Measurements from ENCODE around the gene TMEM161A.
"Not testable (repeated sequence)": the region's sequence is repeated elsewhere in the genome, so short reads cannot be mapped to it uniquely, and the experiment has no call there.

The TMEM161A gene

GRCh38 chr19:19120308-19121231, 17.7 kb downstream of the TMEM161A start:
- no peak for DNase-seq

GRCh38 chr19:19119325-19120237, 18.7 kb downstream of the TMEM161A start:
- DNase-seq, result no peak

- peak; percentile 22 to 32 for DNase-seq
These were observed 22.3 kb downstream of the TMEM161A start for GRCh38 chr19:19115954-19116353.

- no peak for DNase-seq
These were observed 25.1 kb downstream of the TMEM161A start for GRCh38 chr19:19113040-19113626.

- no peak for DNase-seq
These were observed 26.2 kb downstream of the TMEM161A start for GRCh38 chr19:19111967-19112580.

DNA sequence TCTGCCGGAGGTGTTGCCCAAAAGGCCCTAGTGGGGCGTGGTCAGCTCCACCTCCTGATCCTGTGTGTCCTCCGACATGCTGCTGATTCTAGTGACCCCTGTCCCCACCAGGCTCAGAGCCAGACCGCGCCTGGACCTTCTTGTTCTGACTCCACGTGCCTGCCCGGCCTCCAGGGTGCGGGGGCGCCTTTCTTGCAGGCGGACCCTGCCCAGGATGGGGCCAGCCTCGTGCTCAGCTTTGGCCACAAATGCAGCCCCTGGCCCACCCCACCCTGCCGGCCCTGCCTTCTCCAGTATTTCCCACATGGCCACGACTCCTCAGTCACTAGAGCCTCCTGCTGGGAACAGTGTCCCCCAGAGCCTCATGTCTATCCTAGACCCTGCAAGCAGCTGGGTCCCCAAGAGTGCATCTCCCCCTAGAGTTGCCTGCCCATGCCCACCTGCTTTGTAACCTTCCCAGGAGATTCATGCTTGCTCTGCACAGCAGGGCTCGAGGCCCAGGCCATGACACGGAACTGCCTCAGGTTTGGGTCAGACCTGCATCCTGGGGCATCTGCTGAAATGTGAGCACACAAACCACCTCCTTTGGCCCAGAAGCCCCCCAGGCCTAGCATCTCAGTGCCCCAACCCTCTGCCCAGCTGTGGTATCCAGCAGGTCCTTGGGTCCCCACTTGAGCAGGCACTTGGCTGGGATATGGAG, 27.0 kb downstream of the TMEM161A start:
- DNase-seq, result no peak

DNA sequence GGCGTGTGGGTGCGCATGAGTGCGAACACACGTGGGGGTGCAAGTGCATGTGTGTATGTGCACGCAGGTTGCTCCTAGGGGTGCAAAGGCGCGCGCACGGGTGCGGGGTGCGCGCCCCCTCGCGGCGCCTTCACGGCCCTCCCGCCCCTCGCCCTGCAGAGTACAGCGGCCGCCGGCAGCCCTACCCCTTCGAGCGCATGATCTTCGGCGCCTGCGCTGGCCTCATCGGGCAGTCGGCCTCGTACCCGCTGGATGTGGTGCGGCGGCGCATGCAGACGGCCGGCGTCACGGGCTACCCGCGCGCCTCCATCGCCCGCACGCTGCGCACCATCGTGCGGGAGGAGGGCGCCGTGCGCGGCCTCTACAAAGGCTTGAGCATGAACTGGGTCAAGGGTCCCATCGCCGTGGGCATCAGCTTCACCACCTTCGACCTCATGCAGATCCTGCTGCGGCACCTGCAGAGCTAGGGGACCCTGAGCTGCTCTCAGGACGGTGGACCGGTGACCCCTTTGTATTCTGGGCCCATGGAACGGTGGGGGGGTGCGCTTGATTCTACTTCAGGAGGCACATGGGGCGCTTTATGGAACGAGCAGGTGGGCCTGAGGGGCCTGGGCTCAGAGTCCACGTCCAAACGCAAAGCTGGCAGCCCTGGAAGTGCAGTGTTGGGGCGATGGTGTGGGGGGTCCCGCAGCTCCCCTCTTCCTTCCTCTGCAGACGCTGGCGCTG, 27.7 kb downstream of the TMEM161A start:
- no peak for DNase-seq

DNA sequence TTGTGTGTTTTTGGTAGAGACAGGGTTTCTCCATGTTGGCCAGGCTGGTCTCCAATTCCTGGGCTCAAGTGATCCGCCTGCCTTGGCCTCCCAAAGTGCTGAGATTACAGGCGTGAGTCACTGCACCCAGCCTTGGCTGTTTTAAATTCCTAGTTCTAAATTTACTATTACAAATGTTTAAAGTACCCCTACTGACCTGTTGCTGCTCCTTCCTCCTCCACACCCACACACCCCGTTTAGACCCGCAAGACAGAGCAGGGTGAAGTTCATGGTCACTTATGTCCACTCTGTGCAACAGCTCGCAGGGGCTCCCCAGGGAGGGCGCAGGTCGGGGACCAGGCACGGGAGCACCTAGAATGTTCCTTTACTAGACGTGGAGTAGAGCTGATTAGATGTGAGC, 28.7 kb downstream of the TMEM161A start:
- no peak for DNase-seq

GRCh38 chr19:19107654-19108053, 30.6 kb downstream of the TMEM161A start:
- no peak for DNase-seq

DNA sequence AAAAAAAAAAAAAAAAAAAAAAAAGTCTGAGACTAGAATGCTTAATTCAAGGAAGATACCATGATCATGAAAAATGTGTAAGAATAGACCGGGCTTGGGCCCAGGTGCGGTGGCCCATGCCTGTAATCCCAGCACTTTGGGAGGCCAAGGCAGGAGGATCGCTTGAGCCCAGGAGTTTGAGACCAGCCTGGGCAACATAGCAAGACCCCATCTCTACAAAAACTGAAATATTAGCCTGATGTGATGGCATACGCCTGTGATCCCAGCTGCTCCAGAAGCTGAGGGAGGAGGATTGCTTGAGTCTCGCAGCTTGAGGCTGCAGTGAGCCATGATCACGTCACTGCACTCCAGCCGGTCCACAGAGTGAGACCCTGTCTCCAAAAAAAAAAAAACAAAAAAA, 31.3 kb downstream of the TMEM161A start:
- DNase-seq, result not testable (repeated sequence)

- DNase-seq, result no peak
These were observed 32.2 kb downstream of the TMEM161A start for GRCh38 chr19:19106056-19106551.

- DNase-seq, result no peak
These were observed 32.8 kb downstream of the TMEM161A start for GRCh38 chr19:19105365-19106055.

- DNase-seq, result no peak
These were observed 35.1 kb downstream of the TMEM161A start for GRCh38 chr19:19103167-19103566.

- not testable (repeated sequence) for DNase-seq
These were observed 35.7 kb downstream of the TMEM161A start for GRCh38 chr19:19102566-19102965.

DNA sequence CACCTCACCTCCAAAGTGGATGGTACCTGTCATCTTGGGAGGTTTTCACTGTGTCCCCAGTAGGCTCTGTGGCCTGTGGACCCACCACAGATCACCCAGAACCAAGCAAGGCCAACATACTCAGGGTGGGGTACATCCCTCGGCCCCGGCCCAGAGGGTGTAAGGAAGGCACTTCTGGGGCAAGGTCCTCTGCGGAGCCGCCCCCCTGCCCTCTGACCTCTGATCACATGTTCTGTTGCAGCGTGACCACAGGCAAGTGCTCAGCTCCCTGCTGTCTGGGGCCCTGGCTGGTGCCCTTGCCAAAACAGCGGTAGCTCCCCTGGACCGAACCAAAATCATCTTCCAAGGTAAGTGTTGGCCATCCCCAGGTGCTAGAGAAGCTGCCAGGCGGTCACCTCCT, 36.7 kb downstream of the TMEM161A start:
- no peak for DNase-seq

GRCh38 chr19:19098703-19099632, 39.3 kb downstream of the TMEM161A start:
- no peak for DNase-seq

DNA sequence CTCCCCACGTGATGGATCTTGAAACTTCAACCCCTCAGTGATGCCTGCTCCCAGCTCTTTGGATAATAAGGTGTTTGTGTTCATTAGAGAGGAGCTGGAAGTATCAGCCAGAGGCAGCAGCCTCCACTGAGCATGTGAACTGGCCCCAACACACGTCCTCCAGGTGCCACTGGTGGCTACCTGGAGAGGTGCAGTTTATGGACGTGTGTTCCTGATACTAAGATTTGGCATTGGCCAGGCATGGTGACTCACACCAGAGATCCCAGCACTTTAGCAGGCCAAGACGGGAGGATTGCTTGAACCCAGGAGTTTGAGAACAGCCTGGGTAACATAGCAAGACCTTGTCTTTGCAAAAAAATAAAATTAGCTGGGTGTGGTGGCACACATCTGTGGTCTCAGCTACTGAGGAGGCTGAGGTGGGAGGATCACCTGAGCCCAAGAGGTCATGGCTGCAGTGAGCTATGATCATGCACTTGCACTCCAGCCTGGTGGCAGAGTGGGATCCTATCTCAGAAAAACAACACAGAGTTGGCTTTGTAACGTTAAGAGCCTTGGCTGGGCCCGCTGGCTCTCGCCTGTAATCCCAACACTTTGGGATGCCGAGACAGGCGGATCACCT, 40.1 kb downstream of the TMEM161A start:
- no peak for DNase-seq

DNA sequence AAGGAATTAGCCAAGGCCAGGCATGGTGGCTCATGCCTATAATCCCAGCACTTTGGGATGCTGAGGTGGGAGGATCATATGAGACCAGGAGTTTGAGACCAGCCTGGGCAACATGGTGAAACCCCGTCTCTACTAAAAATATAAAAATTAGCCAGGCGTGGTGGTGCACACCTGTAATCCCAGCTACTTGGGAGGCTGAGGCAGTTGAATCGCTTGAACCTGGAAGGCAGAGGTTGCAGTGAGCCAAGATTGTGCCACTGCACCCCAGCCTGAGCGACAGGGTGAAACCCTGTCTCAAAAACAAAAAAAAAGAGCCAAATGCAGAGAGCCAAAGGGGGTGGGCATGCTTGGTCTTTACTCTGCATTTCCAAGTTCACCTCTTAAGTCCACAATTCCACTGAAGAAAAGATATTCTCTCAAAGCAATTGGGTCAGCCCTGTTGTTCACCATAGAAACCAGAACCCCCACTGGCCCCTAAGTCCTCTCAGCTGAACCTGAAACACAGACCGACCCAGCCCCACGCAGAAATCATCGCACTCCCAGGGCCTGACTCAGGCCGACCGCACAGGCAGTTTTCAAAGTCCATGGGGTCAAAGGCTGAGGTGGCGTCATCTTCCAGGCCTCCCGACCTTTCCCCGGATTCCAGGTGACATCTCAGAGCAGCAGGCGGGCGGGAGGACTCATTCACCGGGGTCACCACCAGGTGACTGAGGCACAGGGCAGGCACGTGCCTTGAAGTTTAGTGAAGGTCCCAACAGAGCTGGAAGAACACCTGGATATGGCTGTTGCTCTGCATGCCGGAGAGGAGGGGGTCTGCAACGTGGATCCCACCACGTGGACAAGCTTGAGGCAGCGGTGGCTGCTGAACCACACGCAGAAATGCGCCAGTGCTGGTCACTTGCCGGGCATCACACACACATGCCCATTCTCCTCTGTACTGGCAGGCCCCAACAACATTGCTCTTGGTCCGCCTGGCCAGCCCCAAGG, 41.3 kb downstream of the TMEM161A start:
- no peak for DNase-seq

Measured in activated CD4-positive, alpha-beta T cell treated with anti-CD3 and anti-CD28 coated beads, Interleukin-2, amount 50 U/mL, for 4 hours (primary cell).